Measurements from ENCODE around the gene C1QTNF9B.
"Not testable (repeated sequence)": the region's sequence is repeated elsewhere in the genome, so short reads cannot be mapped to it uniquely, and the experiment has no call there.

C1QTNF9B gene

DNA sequence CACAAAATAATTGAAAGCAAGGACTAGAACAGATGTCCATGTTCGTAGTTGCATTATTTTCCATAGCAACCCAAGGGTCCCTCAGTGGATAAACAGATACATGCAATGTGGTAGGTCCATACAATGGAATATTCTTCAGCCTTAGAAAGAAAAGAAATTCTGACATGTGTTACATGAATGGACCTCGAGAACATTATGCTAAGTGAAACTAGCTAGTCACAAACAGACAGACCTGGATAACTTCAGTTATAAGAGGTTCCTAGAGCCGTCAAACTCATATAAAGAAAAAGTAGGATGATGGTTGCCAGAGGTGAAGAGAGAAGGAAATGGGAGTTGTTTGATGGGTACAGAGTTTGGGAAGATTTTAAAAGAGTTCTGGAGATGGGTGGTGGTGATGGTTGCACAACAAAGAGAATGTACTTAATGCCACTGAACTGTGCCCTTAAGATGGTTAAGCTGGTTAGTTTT lies at the start of gene C1QTNF9B:
TSS of gene C1QTNF9B (minus strand) at position 51 of the 468 bp plus-strand sequence.
- not testable (repeated sequence) for H3K4me3 ChIP-seq (ENCODE audit: low read depth, low read length)

- no peak overlapping the region for H3K4me3 ChIP-seq (ENCODE audit: low read depth, low read length)
- TF ChIP-seq CTCF (IDR thresholded peaks at IDR 0.05; ENCODE audit: borderline replicate concordance, insufficient read depth, low read depth, low read length), result no peak
These were observed 49.6 kb upstream of the C1QTNF9B start for GRCh38 chr13:23946900-23947299.

- no peak overlapping the region for H3K4me3 ChIP-seq (ENCODE audit: low read depth, low read length)
- TF ChIP-seq CTCF (IDR thresholded peaks at IDR 0.05; ENCODE audit: borderline replicate concordance, insufficient read depth, low read depth, low read length), result no peak
These were observed 48.8 kb upstream of the C1QTNF9B start for GRCh38 chr13:23946067-23946466.

DNA sequence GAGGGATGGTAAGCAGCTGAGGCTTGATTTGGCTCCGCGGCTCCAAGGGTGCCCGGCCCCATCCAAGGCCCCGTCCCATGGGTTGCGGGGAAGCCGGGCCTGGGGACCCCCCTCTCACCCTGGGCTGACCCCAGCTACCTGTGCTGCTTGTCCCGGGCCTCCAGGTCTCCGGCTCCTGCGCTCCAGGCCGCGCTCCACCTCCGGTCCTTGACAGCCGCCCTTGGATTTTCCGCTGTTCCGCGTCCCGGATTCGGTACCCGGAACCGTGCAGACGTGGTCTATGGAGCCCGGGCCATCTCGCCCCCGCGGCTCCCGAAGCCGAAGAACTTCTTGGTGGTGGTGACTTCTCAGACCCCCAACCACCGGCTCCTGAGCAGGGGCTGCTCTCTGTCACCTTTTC lies 48.3 kb upstream of the C1QTNF9B start:
- TF ChIP-seq CTCF (IDR thresholded peaks at IDR 0.05; ENCODE audit: borderline replicate concordance, insufficient read depth, low read depth, low read length), result no peak
- H3K4me3 ChIP-seq (ENCODE audit: low read depth, low read length), result no peak overlapping the region

DNA sequence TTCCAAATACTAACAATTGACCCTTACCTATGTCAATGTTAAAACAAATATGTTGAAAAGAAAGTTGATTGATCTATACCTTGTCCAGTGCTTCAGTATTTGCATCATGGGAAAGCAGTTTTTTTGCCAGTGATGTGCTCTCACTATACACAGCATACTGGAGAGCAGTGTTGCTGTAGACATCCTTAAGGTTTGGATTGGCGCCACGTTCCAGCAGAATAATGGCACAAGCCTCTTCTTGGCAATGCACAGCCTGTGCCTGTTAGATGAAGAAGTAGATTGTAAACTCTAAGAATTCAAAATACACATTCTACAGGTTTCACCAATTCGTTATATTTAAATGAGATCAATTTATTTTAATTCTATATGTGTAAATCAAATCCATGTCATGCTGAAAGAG lies 43.9 kb upstream of the C1QTNF9B start:
- TF ChIP-seq CTCF (IDR thresholded peaks at IDR 0.05; ENCODE audit: borderline replicate concordance, insufficient read depth, low read depth, low read length), result no peak
- H3K4me3 ChIP-seq (ENCODE audit: low read depth, low read length), result no peak overlapping the region

GRCh38 chr13:23939666-23940065 lies 42.4 kb upstream of the C1QTNF9B start:
- not testable (repeated sequence) for H3K4me3 ChIP-seq (ENCODE audit: low read depth, low read length)

DNA sequence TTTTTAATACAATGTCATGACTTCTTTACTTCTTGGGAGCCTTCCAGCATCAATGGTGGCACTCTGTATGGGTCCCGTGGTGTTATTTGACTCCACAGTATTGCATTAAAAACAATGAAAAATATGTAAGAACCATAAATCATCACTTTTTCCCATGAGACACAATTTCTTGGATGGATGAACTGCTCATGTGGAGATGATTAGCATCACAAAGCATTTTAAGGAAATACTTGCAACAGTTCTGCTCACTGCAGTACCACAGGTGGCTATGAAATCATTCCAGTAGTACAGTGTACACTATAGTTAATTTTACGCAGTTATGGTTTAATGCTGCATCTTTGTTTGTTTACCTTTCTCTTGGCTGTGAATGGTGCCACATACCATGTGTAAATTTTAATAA lies 37.2 kb upstream of the C1QTNF9B start:
- H3K4me3 ChIP-seq (ENCODE audit: low read depth, low read length), result no peak overlapping the region
- no peak for TF ChIP-seq CTCF (IDR thresholded peaks at IDR 0.05; ENCODE audit: borderline replicate concordance, insufficient read depth, low read depth, low read length)

- no peak for TF ChIP-seq CTCF (IDR thresholded peaks at IDR 0.05; ENCODE audit: borderline replicate concordance, insufficient read depth, low read depth, low read length)
- H3K4me3 ChIP-seq (ENCODE audit: low read depth, low read length), result no peak overlapping the region
These were observed 31.7 kb upstream of the C1QTNF9B start for GRCh38 chr13:23928985-23929384.

Measured in GM12875 (cell line).